Measurements from ENCODE around the gene MPHOSPH6. TPM values are rescaled to one million over a fixed set of nuclear protein-coding genes. Genes with fewer than 3 reads are reported as not detected.

Gene MPHOSPH6
- total RNA-seq, 1 donor from 2014 or later: 111 TPM

GRCh38 chr16:82176204-82176603, 6.2 kb upstream of the MPHOSPH6 start:
- Histone ChIP-seq H3K27ac (no peak overlapping the region), H3F3A (ENCODE audit: low read depth) (no peaks in the 10 kb centered on the region), H2AFZ (replicated peaks) (no peak overlapping the region), H3K36me3 (no peaks in the 10 kb centered on the region), H3K27me3 (peaks cover 55% of the 10 kb centered on the region), H3K79me2 (ENCODE audit: low read depth) (no peaks in the 10 kb centered on the region), H3K4me1 (no peaks in the 10 kb centered on the region), H3K4me3 (no peak overlapping the region), H3K4me2 (no peak overlapping the region), H3K9me3 (ENCODE audit: low read depth) (no peaks in the 10 kb centered on the region), H3K9ac (no peak overlapping the region), H4K20me1 (ENCODE audit: low read depth) (no peaks in the 10 kb centered on the region)
- Mint-ChIP-seq H3K9me3 (peaks cover 4% of the 10 kb centered on the region), H3K4me1 (no peaks in the 10 kb centered on the region), H3K27ac (no peak overlapping the region), H3K4me3 (no peak overlapping the region), H3K36me3 (no peaks in the 10 kb centered on the region), H3K27me3 (ENCODE audit: insufficient read depth, low read depth) (peaks cover 2% of the 10 kb centered on the region)
- no peak for TF ChIP-seq EZH2phosphoT487 (IDR thresholded peaks at IDR 0.05)
- no peak for TF ChIP-seq CTCF (IDR thresholded peaks at IDR 0.05)
- TF ChIP-seq EZH2 (IDR thresholded peaks at IDR 0.05): no peak
- no peak for DNase-seq (ENCODE audit: low spot score)

DNA sequence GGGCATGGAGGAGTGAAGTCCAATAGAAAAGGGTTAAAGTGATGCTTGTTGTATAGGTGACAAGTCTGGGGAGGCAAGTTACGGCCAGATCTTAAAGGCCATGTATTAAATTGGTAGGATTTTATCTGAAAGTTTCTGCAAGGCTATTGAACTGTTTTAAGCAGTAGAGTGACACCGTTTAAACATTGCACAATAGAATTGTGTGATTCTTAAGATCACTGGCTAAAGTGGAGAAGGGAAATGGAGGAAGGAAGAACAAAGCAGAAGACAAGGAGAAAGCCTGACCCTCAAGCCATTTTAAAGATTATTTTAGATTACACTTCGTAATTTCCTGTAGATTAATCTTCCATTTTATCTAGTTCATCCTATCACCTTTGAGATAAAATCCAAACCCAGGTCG, 5.6 kb upstream of the MPHOSPH6 start:
- Histone ChIP-seq H3K9ac (no peak overlapping the region), H3K4me1 (no peaks in the 10 kb centered on the region), H3F3A (ENCODE audit: low read depth) (no peaks in the 10 kb centered on the region), H2AFZ (replicated peaks) (no peak overlapping the region), H4K20me1 (ENCODE audit: low read depth) (no peaks in the 10 kb centered on the region), H3K4me2 (no peak overlapping the region), H3K4me3 (no peak overlapping the region), H3K27me3 (peaks cover 61% of the 10 kb centered on the region), H3K9me3 (ENCODE audit: low read depth) (no peaks in the 10 kb centered on the region), H3K79me2 (ENCODE audit: low read depth) (no peaks in the 10 kb centered on the region), H3K36me3 (no peaks in the 10 kb centered on the region), H3K27ac (no peak overlapping the region)
- peaks cover 2% of the 10 kb centered on the region for H3K27me3 Mint-ChIP-seq (ENCODE audit: insufficient read depth, low read depth)
- TF ChIP-seq EZH2 (IDR thresholded peaks at IDR 0.05): no peak
- no peak for TF ChIP-seq EZH2phosphoT487 (IDR thresholded peaks at IDR 0.05)
- TF ChIP-seq CTCF (IDR thresholded peaks at IDR 0.05): no peak
- H3K4me1 Mint-ChIP-seq: no peaks in the 10 kb centered on the region
- H3K36me3 Mint-ChIP-seq: no peaks in the 10 kb centered on the region
- peaks cover 4% of the 10 kb centered on the region for H3K9me3 Mint-ChIP-seq
- no peak overlapping the region for H3K27ac Mint-ChIP-seq
- no peak overlapping the region for H3K4me3 Mint-ChIP-seq
- DNase-seq (ENCODE audit: low spot score): no peak

GRCh38 chr16:82167670-82168069, 2.4 kb downstream of the MPHOSPH6 start:
- H3F3A ChIP-seq (ENCODE audit: low read depth): no peaks in the 10 kb centered on the region
- H2AFZ ChIP-seq (replicated peaks): no peak overlapping the region
- H3K4me1 ChIP-seq: peaks cover 4% of the 10 kb centered on the region
- no peak overlapping the region for H3K4me2 ChIP-seq
- no peak overlapping the region for H3K27ac Mint-ChIP-seq
- peaks cover 58% of the 10 kb centered on the region for H3K79me2 ChIP-seq (ENCODE audit: low read depth)
- H3K36me3 Mint-ChIP-seq: peaks cover 57% of the 10 kb centered on the region
- no peak overlapping the region for H3K4me3 ChIP-seq
- H3K27me3 ChIP-seq: peaks cover 25% of the 10 kb centered on the region
- no peaks in the 10 kb centered on the region for H3K9me3 ChIP-seq (ENCODE audit: low read depth)
- H3K9me3 Mint-ChIP-seq: peaks cover 14% of the 10 kb centered on the region
- H3K4me3 Mint-ChIP-seq: peak overlapping the region; percentile 62
- no peak overlapping the region for H3K9ac ChIP-seq
- no peak overlapping the region for H3K27ac ChIP-seq
- H3K4me1 Mint-ChIP-seq: peaks cover 10% of the 10 kb centered on the region
- peaks cover 2% of the 10 kb centered on the region for H3K27me3 Mint-ChIP-seq (ENCODE audit: insufficient read depth, low read depth)
- peaks cover 24% of the 10 kb centered on the region for H3K36me3 ChIP-seq
- no peak for TF ChIP-seq EZH2phosphoT487 (IDR thresholded peaks at IDR 0.05)
- no peak for TF ChIP-seq EZH2 (IDR thresholded peaks at IDR 0.05)
- no peak for DNase-seq (ENCODE audit: low spot score)
- peaks cover 5% of the 10 kb centered on the region for H4K20me1 ChIP-seq (ENCODE audit: low read depth)

DNA sequence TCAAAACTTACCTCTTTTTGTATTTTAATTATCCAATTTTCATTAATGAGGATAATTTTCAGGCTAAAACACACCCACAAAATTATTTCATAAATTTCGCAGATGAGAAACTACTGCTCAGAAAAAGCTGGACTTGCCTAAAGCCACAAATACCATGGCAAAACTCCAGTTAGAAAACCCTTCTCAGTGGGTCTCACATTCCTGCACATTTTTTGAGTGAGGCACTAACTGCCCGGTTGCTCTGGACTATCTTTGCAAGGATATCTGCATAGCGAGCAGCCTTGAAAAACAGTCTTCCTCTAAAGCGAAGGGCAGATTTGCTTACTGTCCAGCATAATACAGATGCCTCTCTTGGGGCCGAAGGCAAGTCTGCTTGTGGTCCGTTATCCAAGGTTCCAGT, 9.8 kb downstream of the MPHOSPH6 start:
- Mint-ChIP-seq H3K9me3 (peaks cover 7% of the 10 kb centered on the region), H3K4me3 (no peak overlapping the region), H3K27me3 (ENCODE audit: insufficient read depth, low read depth) (no peaks in the 10 kb centered on the region)

More for the DNA sequence above, 9.8 kb downstream of the MPHOSPH6 start:
- no peak for DNase-seq (ENCODE audit: low spot score)
- Histone ChIP-seq H3K79me2 (ENCODE audit: low read depth) (peaks cover 54% of the 10 kb centered on the region), H4K20me1 (ENCODE audit: low read depth) (peaks cover 6% of the 10 kb centered on the region), H2AFZ (replicated peaks) (no peak overlapping the region), H3K4me3 (no peak overlapping the region), H3K27ac (no peak overlapping the region), H3K4me2 (no peak overlapping the region), H3K4me1 (no peaks in the 10 kb centered on the region), H3K27me3 (no peaks in the 10 kb centered on the region), H3K9me3 (ENCODE audit: low read depth) (no peaks in the 10 kb centered on the region), H3K9ac (no peak overlapping the region), H3K36me3 (peaks cover 15% of the 10 kb centered on the region), H3F3A (ENCODE audit: low read depth) (no peaks in the 10 kb centered on the region)
- no peak for TF ChIP-seq CTCF (IDR thresholded peaks at IDR 0.05)
- no peak overlapping the region for H3K27ac Mint-ChIP-seq
- peaks cover 67% of the 10 kb centered on the region for H3K36me3 Mint-ChIP-seq
- no peaks in the 10 kb centered on the region for H3K4me1 Mint-ChIP-seq

Data from neural progenitor cell (in vitro differentiated cells).